ENCODE measurements around the gene LGR6.

DNA sequence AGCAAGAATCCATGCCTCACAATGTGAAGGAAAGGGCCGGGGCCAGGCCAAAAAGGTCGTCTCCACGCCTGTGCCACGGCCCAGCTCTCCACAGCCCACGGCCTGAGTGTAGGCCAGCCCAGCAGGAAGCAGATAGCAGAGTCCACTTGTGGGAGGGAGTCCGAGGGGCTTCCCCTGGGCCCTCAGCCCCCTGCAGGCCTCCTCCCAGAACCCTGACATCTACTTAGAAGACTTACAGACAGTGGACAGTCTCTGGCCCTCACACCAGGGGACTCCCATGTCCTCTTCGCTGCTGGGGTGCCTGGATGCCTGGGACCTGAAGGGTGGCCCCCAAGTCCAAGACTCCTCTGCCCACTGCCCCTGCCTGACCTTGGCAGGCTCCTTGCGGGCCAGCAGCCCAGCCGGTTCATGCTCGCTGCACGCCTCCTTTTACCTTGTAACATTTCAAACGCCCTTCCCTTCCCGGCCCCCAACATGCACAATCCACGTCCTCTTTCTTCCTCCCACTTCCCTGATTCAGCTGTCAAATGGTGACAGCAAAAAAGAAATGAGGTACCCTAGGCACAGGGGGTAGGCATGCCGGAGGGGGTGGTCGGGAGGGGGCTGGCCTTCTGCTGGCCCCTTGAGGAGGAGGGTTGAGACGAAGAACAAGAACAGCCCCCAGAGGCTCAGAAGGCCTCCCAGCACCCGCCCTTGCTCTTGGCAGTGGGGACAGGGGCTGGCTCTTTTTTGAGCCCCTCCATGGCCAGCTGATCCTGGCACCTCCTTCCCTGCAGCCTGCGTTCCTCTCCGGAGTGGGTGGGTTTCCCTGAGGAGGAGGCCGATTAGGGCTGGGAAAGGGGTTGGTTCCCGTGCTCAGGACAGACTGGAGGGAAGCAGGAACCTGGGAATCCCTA lies 32.2 kb upstream of the LGR6 start:
- TF ChIP-seq POLR2A (IDR thresholded peaks at IDR 0.05; ENCODE audit: extremely low read depth, insufficient read length) (no peak), CTCF (IDR thresholded peaks at IDR 0.05; ENCODE audit: low read depth, low read length) (no peak)

Data from NB4 (cell line).